Measurements from ENCODE around the gene IL36B. TPM values are rescaled to one million over a fixed set of nuclear protein-coding genes. Genes with fewer than 3 reads are reported as not detected.

Gene IL36B
- total RNA-seq, 2 experiments from 2014 or later: not detected

- POLR2A ChIA-PET: no interaction called here
- CTCF ChIA-PET: interaction anchor here (1.9 kb wide), 1 partner anchor 36 kb away, joined by 5 read pairs; no protein-coding TSS in a partner anchor
These were observed 75.1 kb downstream of the IL36B start, which contains the start of gene IL36G for GRCh38 chr2:112977559-112978056. TSS of gene IL36G (plus strand) at chr2:112978006. CDS start at chr2:112978639, 633 bp downstream.

Other genes starting within 250 kb of the IL36B start
- not detected for gene IL1B, start 216.1 kb downstream of the IL36B start, total RNA-seq
- gene IL37, start 141.7 kb downstream of the IL36B start, total RNA-seq: not detected
- gene IL36G, start 74.9 kb downstream of the IL36B start, total RNA-seq: not detected
- gene IL36A, start 47.4 kb downstream of the IL36B start, total RNA-seq: not detected
- gene IL36RN, start 6.3 kb upstream of the IL36B start, total RNA-seq: not detected
- not detected for gene IL1F10, start 15.1 kb upstream of the IL36B start, total RNA-seq
- gene IL1RN, start 74.7 kb upstream of the IL36B start, total RNA-seq: under 1 TPM; 0.78 to 0.91 TPM
- gene PSD4, start 121.1 kb upstream of the IL36B start, total RNA-seq: 100 to 1,000 TPM; 222 to 224 TPM
- gene PAX8, start 226.1 kb upstream of the IL36B start, total RNA-seq: 1 to 10 TPM; 2.1 to 2.5 TPM